Heart left ventricle (tissue), 16 donors: Measurements from ENCODE around the gene MED1. TPM values are rescaled to one million over a fixed set of nuclear protein-coding genes. Genes with fewer than 3 reads are reported as not detected.

ENCODE experiments used
- ATAC-seq, 4 donors: fragments of 200-7000 bp; cut with Tn5 transposase; one replicate each; pipeline ENCODE4 v1.9.1; 2020 to 2022; ENCODE audit warnings: moderate library complexity in 4 of 4, mild to moderate bottlenecking in 3 of 4, moderate number of reproducible peaks in 1 of 4
- DNase-seq, 5 donors: peaks; one replicate each; pipeline ENCODE4 v3.0.0-alpha.2; 2020
- H3K27ac ChIP-seq, 12 donors: fragments of 200-600 bp; sonication (generic) in 4 of 12; one replicate each; pipeline versions ENCODE4 v1.5.0 to v1.8.0; 2016 to 2022; ENCODE audit warnings: mild to moderate bottlenecking in 2 of 12
- H3K27me3 ChIP-seq, 9 donors: fragments of 200-600 bp; sonication (generic) in 2 of 9; one replicate each; pipeline versions ENCODE4 v1.5.1 to v1.8.0; 2016 to 2022; ENCODE audit warnings: mild to moderate bottlenecking in 3 of 9
- H3K36me3 ChIP-seq, 9 donors: fragments of 200-600 bp; sonication (generic) in 2 of 9; one replicate each; pipeline versions ENCODE4 v1.5.0 to v1.8.0; 2018 to 2022; ENCODE audit warnings: mild to moderate bottlenecking in 2 of 9
- H3K4me1 ChIP-seq, 12 donors: fragments of 200-600 bp; sonication (generic) in 4 of 12; one replicate each; pipeline versions ENCODE4 v1.5.0 to v1.8.0; 2016 to 2022; ENCODE audit warnings: mild to moderate bottlenecking in 3 of 12
- H3K4me3 ChIP-seq, 12 donors: fragments of 200-600 bp; sonication (generic) in 4 of 12; one replicate each; pipeline versions ENCODE4 v1.5.0 to v1.8.0; 2017 to 2022; ENCODE audit warnings: mild to moderate bottlenecking in 9 of 12, moderate library complexity in 4 of 12
- H3K9me3 ChIP-seq, 12 donors: fragments of 200-600 bp; sonication (generic) in 4 of 12; one replicate each; pipeline versions ENCODE4 v1.5.0 to v1.8.0; 2016 to 2022; ENCODE audit warnings: mild to moderate bottlenecking in 1 of 12
- CTCF ChIP-seq, 12 donors: fragments of 200-600 bp; sonication (generic) in 4 of 12; IDR thresholded peaks; one replicate each; pipeline versions ENCODE4 v1.5.0 to v1.8.0; 2018 to 2022; ENCODE audit warnings: antibody characterized with exemption in 12 of 12, mild to moderate bottlenecking in 5 of 12
- POLR2A ChIP-seq, 2 donors: fragments of 450-650 bp; IDR thresholded peaks; one replicate each; pipeline ENCODE4 v1.6.1; 2017; ENCODE audit warnings: antibody characterized with exemption in 2 of 2, mild to moderate bottlenecking in 2 of 2, moderate library complexity in 2 of 2
- WGBS, 4 donors: extraction: QIAGEN DNeasy Blood & Tissue Kit in 2 of 4; methylation state at CpG; one replicate each; pipeline versions ENCODE4 v1.1.5 to v1.1.7; 2013 to 2018; 5-methylcytosine and 5-hydroxymethylcytosine counted together
- intact Hi-C, 10 donors: fragments of 100-400 bp; cut with DNase I; formaldehyde crosslinking; loops; one replicate each; pipeline versions ENCODE4 v1.11.1 to v1.14.2; 2022
- polyA plus RNA-seq, 2 donors: library from polyadenylated mRNA; stranded (reverse); fragments of 200-250 nt; gene quantifications; one replicate each; pipeline ENCODE4 v1.2.3, GENCODE V29; 2013
- total RNA-seq, 9 donors: library from RNA; depleted of rRNA in 2 of 9; stranded (reverse); fragments of >200 nt in 2 of 9; fragmentation: NEBNext Ultra II Directional in 3 of 9; extraction: Animal tissue kit (Norgen Biotek cat#: 25700) in 3 of 9; gene quantifications; one replicate each; pipeline versions ENCODE4 v1.1.0 to v1.2.4, GENCODE V29; 2016 to 2023
- donor health status: ischemic (EF 13 %, LVEDD 7.1; RV severe dilation, severe dysfunction).
- donor health status: healthy with polysubstance abuse.
- donor health status: DM: no; HTN: yes; CAD: no.
- donor health status: DM: no; HTN: no; CAD: no.
- donor health status: ischemic (EF 25% LVEDD 6.9; RV normal size, moderate dysfunction).
- donor health status: ischemic (EF 25% LVEDD 5.7; RV mildly dilated, moderate dysfunction).
- donor health status: healthy.
- donor health status: DM: yes; HTN: yes; CAD: no.
- donor health status: ischemic (EF 35%, LVEDD 5.7; RV mildly dilated, moderate dysfunction).
- donor health status: nonischemic (EF 11% LVEDD 7.7; RV severe dilation, severe dysfunction).
- donor health status: DM: yes; HTN: yes; CAD: no.
- donor health status: PGD.
- donor health status: ischemic (EF 29% LVEDD 5.4; RV normal size, mild dysfunction).
- donor health status: nonischemic (EF 23%, LVEDD 6.1; RV moderate dilation, normal function).

MED1 gene
- total and polyA plus RNA-seq, 11 donors: 7.2 to 29.4 (median 20.5) TPM

- TF ChIP-seq CTCF (IDR thresholded peaks at IDR 0.05) (no peak), POLR2A (IDR thresholded peaks at IDR 0.05) (no peak)
- Histone ChIP-seq H3K4me3 (peak overlapping the region in 6 of 12 donors; percentile 75 to 99 (median 97)), H3K27me3 (no peaks in the 10 kb centered on the region), H3K36me3 (peaks cover 0 to 33% (median 13%) of the 10 kb centered on the region in 9 donors), H3K4me1 (peaks cover 0 to 32% (median 20%) of the 10 kb centered on the region in 12 donors), H3K9me3 (no peaks in the 10 kb centered on the region), H3K27ac (no peak overlapping the region)
- intact Hi-C loops: loop anchor here in 3 of 10 donors (5.0 to 10.0 kb wide), 2 partner anchors 128 to 131 kb away; no protein-coding TSS in a partner anchor
- ATAC-seq: no peak
- 58 to 64% (median 64%) methylated on average over 22 of the region's 22 CpGs for WGBS, 4 donors
- no peak for DNase-seq
Observed at GRCh38 chr17:39402890-39403605, 48.0 kb downstream of the MED1 start.

GRCh38 chr17:39402244-39402889 lies 48.7 kb downstream of the MED1 start:
- peak overlapping the region; percentile 54 to 99 (median 91) for H3K4me3 ChIP-seq
- H3K36me3 ChIP-seq: peaks cover 0 to 26% (median 12%) of the 10 kb centered on the region in 9 donors
- ATAC-seq: peak; percentile 74 to 91 (median 89)
- H3K27me3 ChIP-seq: no peaks in the 10 kb centered on the region
- H3K9me3 ChIP-seq: no peaks in the 10 kb centered on the region
- intact Hi-C loops: loop anchor here in 3 of 10 donors (5.0 to 10.0 kb wide), 2 partner anchors 128 to 130 kb away; no protein-coding TSS in a partner anchor
- peak overlapping the region; percentile 77 to 96 (median 88) for H3K27ac ChIP-seq
- 0 to 1% (median 1%) methylated on average over 24 to 53 of the region's 53 CpGs for WGBS, 4 donors
- H3K4me1 ChIP-seq: peaks cover 0 to 30% (median 20%) of the 10 kb centered on the region in 12 donors
- peak; percentile 93 to 95 (median 93) for DNase-seq
- TF ChIP-seq CTCF (IDR thresholded peaks at IDR 0.05) (no peak), POLR2A (IDR thresholded peaks at IDR 0.05) (no peak)

GRCh38 chr17:39401412-39402243 lies 49.4 kb downstream of the MED1 start, which contains the start of gene FBXL20:
Gene FBXL20, minus strand, starts transcription at chr17:39401626. Its CDS starts 224 bp downstream, at chr17:39401402.
- peak; percentile 94 to 97 (median 96) for DNase-seq
- Histone ChIP-seq H3K9me3 (no peaks in the 10 kb centered on the region), H3K4me3 (peak within 1 kb of the TSS; percentile 54 to 99 (median 91)), H3K27ac (peak within 1 kb of the TSS; percentile 77 to 96 (median 88)), H3K27me3 (no peaks in the 10 kb centered on the region), H3K4me1 (peaks cover 0 to 30% (median 20%) of the 10 kb centered on the region in 12 donors), H3K36me3 (peaks cover 0 to 21% (median 12%) of the 10 kb centered on the region in 9 donors)
- WGBS, 4 donors: 0 to 1% (median 0%) methylated on average over 56 to 86 of the region's 86 CpGs
- peak; percentile 67 to 95 for TF ChIP-seq POLR2A (IDR thresholded peaks at IDR 0.05)
- no peak for TF ChIP-seq CTCF (IDR thresholded peaks at IDR 0.05)
- intact Hi-C loops: loop anchor here in 3 of 10 donors (5.0 to 10.0 kb wide), 2 partner anchors 127 to 129 kb away; no protein-coding TSS in a partner anchor
- peak; percentile 92 to 94 (median 94) for ATAC-seq
